WTC11 (cell line): ENCODE data around the gene EDDM13. TPM values are rescaled to one million over a fixed set of nuclear protein-coding genes. Genes with fewer than 3 reads are reported as not detected.

Source experiments
- ATAC-seq: fragments of 200-7000 bp; cut with Tn5 transposase; 2 replicates; pipeline ENCODE4 v1.10.0; 2021; ENCODE audit warnings: mild to moderate bottlenecking, moderate library complexity
- CTCF ChIA-PET: fragments of 300-600 bp; sonication (Branson Sonifier 250); formaldehyde crosslinking; loops from one replicate; lab custom pipeline; 2021; ENCODE audit warnings: antibody characterized with exemption; lab: Charles Lee
- POLR2A ChIA-PET: fragments of 350-600 bp; sonication (Branson Sonifier 250); formaldehyde crosslinking; loops from one replicate; lab custom pipeline; 2021; ENCODE audit warnings: antibody characterized with exemption; lab: Charles Lee
- DNase-seq: peaks from one replicate; pipeline ENCODE4 v3.0.0; 2021; ENCODE audit warnings: low spot score
- H3K27ac Mint-ChIP-seq: 2 replicates; pipeline ENCODE4 v1.8.0; 2021; ENCODE audit warnings: mixed read lengths
- H3K27me3 Mint-ChIP-seq: 2 replicates; pipeline ENCODE4 v1.8.0; 2021; ENCODE audit warnings: low read depth, mild to moderate bottlenecking, moderate library complexity, mixed read lengths
- H3K36me3 Mint-ChIP-seq: 2 replicates; pipeline ENCODE4 v1.8.0; 2021; ENCODE audit warnings: mixed read lengths
- H3K4me1 Mint-ChIP-seq: 2 replicates; pipeline ENCODE4 v1.8.0; 2022; ENCODE audit warnings: mixed read lengths
- H3K4me3 Mint-ChIP-seq: 2 replicates; pipeline ENCODE4 v1.8.0; 2021; ENCODE audit warnings: mild to moderate bottlenecking, moderate library complexity, mixed read lengths
- H3K9me3 Mint-ChIP-seq: 2 replicates; pipeline ENCODE4 v1.8.0; 2021; ENCODE audit warnings: mixed read lengths
- ATF1 ChIP-seq: sonication (generic); formaldehyde crosslinking; IDR thresholded peaks from 2 replicates; pipeline ENCODE4 v1.8.1; 2023; ENCODE audit warnings: mild to moderate bottlenecking, moderate library complexity, missing genetic modification reagents
- ATF2 ChIP-seq: sonication (generic); formaldehyde crosslinking; IDR thresholded peaks from 2 replicates; pipeline ENCODE4 v1.8.1; 2022; ENCODE audit warnings: low read depth, missing genetic modification reagents, borderline replicate concordance
- CREB1 ChIP-seq: sonication (generic); formaldehyde crosslinking; IDR thresholded peaks from 2 replicates; pipeline ENCODE4 v1.8.0; 2023; ENCODE audit warnings: mild to moderate bottlenecking, missing genetic modification reagents
- E2F1 ChIP-seq: sonication (generic); formaldehyde crosslinking; IDR thresholded peaks from 2 replicates; pipeline ENCODE4 v1.8.0; 2022; ENCODE audit warnings: mild to moderate bottlenecking, missing genetic modification reagents
- IRF2 ChIP-seq: sonication (generic); formaldehyde crosslinking; IDR thresholded peaks from 2 replicates; pipeline ENCODE4 v1.8.0; 2022; ENCODE audit warnings: low read depth, missing genetic modification reagents, borderline replicate concordance
- MAX ChIP-seq: sonication (generic); formaldehyde crosslinking; IDR thresholded peaks from 2 replicates; pipeline ENCODE4 v1.8.0; 2022; ENCODE audit warnings: mild to moderate bottlenecking, missing genetic modification reagents
- OVOL2 ChIP-seq: fragments of 250-450 bp; sonication (Bioruptor Pico); IDR thresholded peaks from 2 replicates; pipeline ENCODE4 v1.9.0; 2021; ENCODE audit warnings: mild to moderate bottlenecking, borderline replicate concordance
- PRDM15 ChIP-seq: sonication (generic); formaldehyde crosslinking; IDR thresholded peaks from 2 replicates; pipeline ENCODE4 v1.8.0; 2022; ENCODE audit warnings: missing genetic modification reagents
- PRRX2 ChIP-seq: fragments of 250-450 bp; sonication (Bioruptor Pico); IDR thresholded peaks from 2 replicates; pipeline ENCODE4 v1.8.0; 2021; ENCODE audit warnings: mild to moderate bottlenecking
- RORB ChIP-seq: fragments of 250-450 bp; sonication (Bioruptor Pico); IDR thresholded peaks from 2 replicates; pipeline ENCODE4 v1.9.0; 2021; ENCODE audit warnings: mild to moderate bottlenecking
- SMAD4 ChIP-seq: sonication (generic); formaldehyde crosslinking; IDR thresholded peaks from 2 replicates; pipeline ENCODE4 v1.8.0; 2022; ENCODE audit warnings: mild to moderate bottlenecking, missing genetic modification reagents
- SOX15 ChIP-seq: fragments of 250-450 bp; sonication (Bioruptor Pico); IDR thresholded peaks from 2 replicates; pipeline ENCODE4 v1.9.0; 2021; ENCODE audit warnings: mild to moderate bottlenecking
- SP1 ChIP-seq: sonication (generic); formaldehyde crosslinking; conservative IDR thresholded peaks from 2 replicates; pipeline ENCODE4 v1.8.1; 2022; ENCODE audit warnings: missing genetic modification reagents
- STAT6 ChIP-seq: sonication (generic); formaldehyde crosslinking; conservative IDR thresholded peaks from 2 replicates; pipeline ENCODE4 v1.8.1; 2023; ENCODE audit warnings: mild to moderate bottlenecking, low read depth, missing genetic modification reagents, moderate library complexity
- TEAD1 ChIP-seq: sonication (generic); formaldehyde crosslinking; IDR thresholded peaks from 2 replicates; pipeline ENCODE4 v1.8.0; 2022; ENCODE audit warnings: mild to moderate bottlenecking, missing genetic modification reagents
- USF1 ChIP-seq: sonication (generic); formaldehyde crosslinking; IDR thresholded peaks from 2 replicates; pipeline ENCODE4 v1.8.0; 2022; ENCODE audit warnings: mild to moderate bottlenecking, missing genetic modification reagents
- ZNF512 ChIP-seq: sonication (generic); formaldehyde crosslinking; IDR thresholded peaks from 2 replicates; pipeline ENCODE4 v1.8.1; 2022; ENCODE audit warnings: missing genetic modification reagents, borderline replicate concordance
- total RNA-seq: library from RNA; stranded (reverse); gene quantifications from 3 replicates; pipeline ENCODE4 v1.2.3, GENCODE V29; 2021

The EDDM13 gene
- total RNA-seq, 1 experiment from 2014 or later, result not detected

GRCh38 chr19:56312342-56312741 lies 39.8 kb downstream of the EDDM13 start (continued):
- TF ChIP-seq OVOL2 (CRISPR knock-in tag), result no peak
- no peak for TF ChIP-seq CREB1 (CRISPR knock-in tag)
- TF ChIP-seq STAT6 (CRISPR knock-in tag), result no peak
- TF ChIP-seq USF1, result no peak
- TF ChIP-seq MAX (CRISPR knock-in tag), result no peak
- TF ChIP-seq SP1, result no peak
- TF ChIP-seq ATF2, result no peak
- no peak for TF ChIP-seq SMAD4 (CRISPR knock-in tag)
- TF ChIP-seq, all 79 proteins: peak for 0

GRCh38 chr19:56312787-56313657 lies 40.5 kb downstream of the EDDM13 start:
- DNase-seq, result no peak
- TF ChIP-seq SMAD4 (CRISPR knock-in tag), result no peak
- TF ChIP-seq TEAD1 (CRISPR knock-in tag), result no peak
- TF ChIP-seq E2F1 (CRISPR knock-in tag), result no peak
- no peak for TF ChIP-seq PRDM15 (CRISPR knock-in tag)
- TF ChIP-seq ZNF512 (CRISPR knock-in tag), result no peak
- no peak for TF ChIP-seq SOX15 (CRISPR knock-in tag)
- no peak for TF ChIP-seq ATF1
- no peak for TF ChIP-seq IRF2 (CRISPR knock-in tag)
- TF ChIP-seq PRRX2, result no peak
- no peak for TF ChIP-seq RORB (CRISPR knock-in tag)
- CTCF ChIA-PET, result interaction anchor here (1.0 to 2.2 kb wide), 4 partner anchors 35 to 232 kb away, joined by 3 to 13 read pairs (median 10); no protein-coding TSS in a partner anchor

More at GRCh38 chr19:56312787-56313657, 40.5 kb downstream of the EDDM13 start:
- no peaks in the 10 kb centered on the region for H3K27me3 Mint-ChIP-seq
- H3K4me1 Mint-ChIP-seq, result peaks cover 15% of the 10 kb centered on the region
- no peak for ATAC-seq
- no peak overlapping the region for H3K27ac Mint-ChIP-seq
- H3K9me3 Mint-ChIP-seq, result peaks cover 3% of the 10 kb centered on the region
- H3K4me3 Mint-ChIP-seq, result peak overlapping the region; percentile 95
- POLR2A ChIA-PET, result no interaction called here
- H3K36me3 Mint-ChIP-seq, result peaks cover 8% of the 10 kb centered on the region
